Left ventricle myocardium inferior (tissue), 1 donor: ENCODE data around the gene PKP1. TPM values are rescaled to one million over a fixed set of nuclear protein-coding genes. Genes with fewer than 3 reads are reported as not detected.

Experiments used
- DNase-seq: peaks from one replicate; pipeline ENCODE4 v3.0.0-alpha.2; 2020
- H3K27ac ChIP-seq: fragments of 200-600 bp; replicated peaks from 2 replicates; pipeline ENCODE4 v1.8.0; 2021
- H3K27me3 ChIP-seq: fragments of 200-600 bp; 2 replicates; pipeline ENCODE4 v1.8.0; 2021; ENCODE audit warnings: low read depth
- H3K36me3 ChIP-seq: fragments of 200-600 bp; 2 replicates; pipeline ENCODE4 v1.8.0; 2021
- H3K4me1 ChIP-seq: fragments of 200-600 bp; 2 replicates; pipeline ENCODE4 v1.8.0; 2021
- H3K4me3 ChIP-seq: fragments of 200-600 bp; 2 replicates; pipeline ENCODE4 v1.8.0; 2021; ENCODE audit warnings: mild to moderate bottlenecking, moderate library complexity
- H3K9me3 ChIP-seq: fragments of 200-600 bp; replicated peaks from 2 replicates; pipeline ENCODE4 v1.8.0; 2021
- CTCF ChIP-seq: fragments of 200-600 bp; IDR thresholded peaks from 2 replicates; pipeline ENCODE4 v1.8.0; 2021; ENCODE audit warnings: antibody characterized with exemption, mild to moderate bottlenecking, borderline replicate concordance
- intact Hi-C: fragments of 100-400 bp; cut with micrococcal nuclease; formaldehyde crosslinking; loops from one replicate; pipeline ENCODE4 v1.11.0; 2022
- total RNA-seq: library from RNA; stranded (reverse); fragmentation: NEBNext Ultra II Directional; extraction: Animal tissue kit (Norgen Biotek cat#: 25700); gene quantifications from one replicate; pipeline ENCODE4 v1.2.1, GENCODE V29; 2021
- donor health status: DM: no; HTN: yes; CAD: no; lungs with severe emphysema.

Gene PKP1
- total RNA-seq, 1 donor from 2014 or later = 0.38 TPM

- no peak for TF ChIP-seq CTCF
- Histone ChIP-seq H3K4me3 (no peak overlapping the region), H3K9me3 (no peaks in the 10 kb centered on the region), H3K27ac (no peak overlapping the region), H3K4me1 (no peaks in the 10 kb centered on the region), H3K27me3 (peaks cover 8% of the 10 kb centered on the region), H3K36me3 (no peaks in the 10 kb centered on the region)
- DNase-seq = no peak
- intact Hi-C loops = loop anchor here (10.0 kb wide), 1 partner anchor 92 kb away; no protein-coding TSS in a partner anchor
Observed at GRCh38 chr1:201252944-201253371, 30.3 kb upstream of the PKP1 start.

- Histone ChIP-seq H3K36me3 (no peaks in the 10 kb centered on the region), H3K4me3 (no peak overlapping the region), H3K27me3 (peaks cover 8% of the 10 kb centered on the region), H3K27ac (no peak overlapping the region), H3K9me3 (no peaks in the 10 kb centered on the region), H3K4me1 (no peaks in the 10 kb centered on the region)
- TF ChIP-seq CTCF = no peak
- intact Hi-C loops = loop anchor here (10.0 kb wide), 1 partner anchor 91 kb away; no protein-coding TSS in a partner anchor
- DNase-seq = no peak
Observed at GRCh38 chr1:201253411-201253810, 29.9 kb upstream of the PKP1 start.

- DNase-seq = no peak
- TF ChIP-seq CTCF = no peak
Observed at GRCh38 chr1:201253906-201254624, 29.2 kb upstream of the PKP1 start.

GRCh38 chr1:201254625-201255478, 28.5 kb upstream of the PKP1 start:
- no peak overlapping the region for H3K4me3 ChIP-seq
- no peaks in the 10 kb centered on the region for H3K9me3 ChIP-seq
- peaks cover 6% of the 10 kb centered on the region for H3K4me1 ChIP-seq
- H3K36me3 ChIP-seq = no peaks in the 10 kb centered on the region
- DNase-seq = peak; percentile 56
- H3K27me3 ChIP-seq = peaks cover 23% of the 10 kb centered on the region
- no peak overlapping the region for H3K27ac ChIP-seq
- peak; percentile 97 for TF ChIP-seq CTCF
- intact Hi-C loops = loop anchor here (5.0 to 10.0 kb wide), 2 partner anchors 90 to 107 kb away; no protein-coding TSS in a partner anchor

More at GRCh38 chr1:201253906-201254624, 29.2 kb upstream of the PKP1 start:
- H3K4me3 ChIP-seq = no peak overlapping the region
- H3K27me3 ChIP-seq = peaks cover 15% of the 10 kb centered on the region
- no peaks in the 10 kb centered on the region for H3K9me3 ChIP-seq
- no peaks in the 10 kb centered on the region for H3K4me1 ChIP-seq
- no peak overlapping the region for H3K27ac ChIP-seq
- H3K36me3 ChIP-seq = no peaks in the 10 kb centered on the region
- intact Hi-C loops = loop anchor here (10.0 kb wide), 1 partner anchor 91 kb away; no protein-coding TSS in a partner anchor
